Esophagus squamous epithelium (tissue), 4 donors: ENCODE data around the gene ARMC5.

Source experiments
- CTCF ChIP-seq, 6 experiments: fragments of 450-650 bp in 4 of 6; fragments of 200-600 bp in 2 of 6; sonication (generic) in 2 of 6; IDR thresholded peaks; one replicate each; pipeline ENCODE4 v1.5.1; 2016 to 2019; ENCODE audit warnings: antibody characterized with exemption in 6 of 6, mild to moderate bottlenecking in 4 of 6, moderate library complexity in 4 of 6
- POLR2A ChIP-seq, 4 donors: fragments of 450-650 bp; IDR thresholded peaks; one replicate each; pipeline ENCODE4 v1.6.1; 2017; ENCODE audit warnings: antibody characterized with exemption in 4 of 4, mild to moderate bottlenecking in 4 of 4, moderate library complexity in 3 of 4

GRCh38 chr16:31455601-31456314 is 3.5 kb upstream of the ARMC5 start:
- TF ChIP-seq CTCF (IDR thresholded peaks at IDR 0.05) (peak in 1 of 6 experiments; percentile 28), POLR2A (IDR thresholded peaks at IDR 0.05) (no peak)
